Measurements from ENCODE around the gene PPFIBP2. TPM values are rescaled to one million over a fixed set of nuclear protein-coding genes. Genes with fewer than 3 reads are reported as not detected.

Gene PPFIBP2
- total and polyA plus RNA-seq, 8 donors = 28.1 to 153 (median 71.9) TPM

DNA sequence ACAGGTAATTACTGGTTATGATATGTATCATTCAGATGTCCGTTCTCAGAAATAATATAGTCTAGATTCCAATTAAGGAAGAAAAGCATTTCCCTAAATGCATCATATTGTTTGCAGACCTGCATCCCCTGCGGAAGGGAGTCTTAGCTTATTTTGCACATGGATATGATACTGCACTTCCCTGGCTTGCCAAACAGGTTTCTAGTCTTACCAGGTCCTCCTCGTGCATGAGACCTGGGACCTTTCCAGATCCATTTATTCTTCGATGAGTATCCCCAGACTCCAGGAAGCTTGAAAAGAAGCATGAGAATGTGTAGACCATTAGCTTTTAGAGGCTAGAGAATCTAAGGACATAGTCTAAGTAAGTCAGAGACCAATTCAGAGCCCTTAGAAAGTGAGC, 128.9 kb downstream of the PPFIBP2 start:
- Histone ChIP-seq H3K9me3 (no peaks in the 10 kb centered on the region), H3K27ac (no peak overlapping the region), H3K27me3 (no peaks in the 10 kb centered on the region), H3K4me3 (no peak overlapping the region), H3K36me3 (peaks cover 20 to 71% (median 55%) of the 10 kb centered on the region in 4 donors), H3K4me1 (peaks cover 7 to 34% (median 13%) of the 10 kb centered on the region in 4 donors)
- 30 to 54% (median 41%) methylated on average over 4 of the region's 4 CpGs for WGBS, 5 donors
- TF ChIP-seq POLR2A (IDR thresholded peaks at IDR 0.05) (no peak), EP300 (IDR thresholded peaks at IDR 0.05) (no peak), POLR2AphosphoS5 (IDR thresholded peaks at IDR 0.05) (no peak)
- TF ChIP-seq, protein P1, sequence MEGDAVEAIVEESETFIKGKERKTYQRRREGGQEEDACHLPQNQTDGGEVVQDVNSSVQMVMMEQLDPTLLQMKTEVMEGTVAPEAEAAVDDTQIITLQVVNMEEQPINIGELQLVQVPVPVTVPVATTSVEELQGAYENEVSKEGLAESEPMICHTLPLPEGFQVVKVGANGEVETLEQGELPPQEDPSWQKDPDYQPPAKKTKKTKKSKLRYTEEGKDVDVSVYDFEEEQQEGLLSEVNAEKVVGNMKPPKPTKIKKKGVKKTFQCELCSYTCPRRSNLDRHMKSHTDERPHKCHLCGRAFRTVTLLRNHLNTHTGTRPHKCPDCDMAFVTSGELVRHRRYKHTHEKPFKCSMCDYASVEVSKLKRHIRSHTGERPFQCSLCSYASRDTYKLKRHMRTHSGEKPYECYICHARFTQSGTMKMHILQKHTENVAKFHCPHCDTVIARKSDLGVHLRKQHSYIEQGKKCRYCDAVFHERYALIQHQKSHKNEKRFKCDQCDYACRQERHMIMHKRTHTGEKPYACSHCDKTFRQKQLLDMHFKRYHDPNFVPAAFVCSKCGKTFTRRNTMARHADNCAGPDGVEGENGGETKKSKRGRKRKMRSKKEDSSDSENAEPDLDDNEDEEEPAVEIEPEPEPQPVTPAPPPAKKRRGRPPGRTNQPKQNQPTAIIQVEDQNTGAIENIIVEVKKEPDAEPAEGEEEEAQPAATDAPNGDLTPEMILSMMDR (IDR thresholded peaks at IDR 0.05) = no peak
- no peak for DNase-seq
- intact Hi-C loops (cut with DNase I; ENCODE audit: low total_unique reads) = no loop called here

DNA sequence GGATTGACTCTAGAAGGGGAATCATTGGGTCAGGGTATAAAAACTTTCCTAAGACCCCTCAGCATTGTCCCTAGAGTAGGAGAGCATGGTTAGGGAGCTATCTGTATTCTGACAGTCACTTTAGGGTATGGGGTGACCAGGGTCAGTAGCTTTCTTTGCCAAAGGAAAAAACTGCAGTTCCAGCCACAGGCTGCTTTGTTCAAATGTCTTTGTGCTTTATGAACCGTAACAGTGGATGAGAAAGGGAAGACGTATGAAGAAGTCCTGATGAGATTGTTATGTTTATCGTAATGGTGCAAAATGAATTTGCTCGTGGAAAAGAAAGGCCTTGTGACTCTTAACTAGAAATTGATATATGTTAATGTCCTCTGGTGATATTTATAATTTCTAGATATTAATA, 129.5 kb downstream of the PPFIBP2 start:
- Histone ChIP-seq H3K27me3 (no peaks in the 10 kb centered on the region), H3K36me3 (peaks cover 20 to 71% (median 54%) of the 10 kb centered on the region in 4 donors), H3K27ac (no peak overlapping the region), H3K4me1 (peaks cover 7 to 30% (median 11%) of the 10 kb centered on the region in 4 donors), H3K4me3 (no peak overlapping the region), H3K9me3 (no peaks in the 10 kb centered on the region)
- intact Hi-C loops (cut with DNase I; ENCODE audit: low total_unique reads) = no loop called here
- WGBS, 5 donors = 56 to 75% (median 68%) methylated on average over 4 of the region's 4 CpGs
- DNase-seq = no peak
- TF ChIP-seq POLR2AphosphoS5 (IDR thresholded peaks at IDR 0.05) (no peak), POLR2A (IDR thresholded peaks at IDR 0.05) (no peak), EP300 (IDR thresholded peaks at IDR 0.05) (no peak)
- TF ChIP-seq, protein P1 (IDR thresholded peaks at IDR 0.05) = no peak

DNA sequence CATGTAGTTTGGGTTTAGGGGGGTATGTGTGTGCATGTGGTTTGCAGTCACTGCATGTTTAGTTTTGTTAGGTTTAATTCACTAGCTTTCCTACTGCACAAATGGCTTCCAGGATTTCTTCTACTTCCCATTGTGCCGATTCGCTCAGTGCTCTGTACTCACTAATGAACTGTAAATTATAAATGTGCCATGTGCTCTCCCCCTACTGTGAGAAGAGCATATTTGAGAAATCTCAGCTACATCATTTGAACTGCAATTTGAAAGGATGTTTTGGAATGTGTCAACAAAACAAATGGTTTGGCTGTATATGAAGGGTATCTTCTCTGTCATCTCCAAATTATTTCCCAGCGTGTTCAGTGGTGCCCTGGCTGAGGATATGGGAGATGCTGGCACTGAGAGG, 131.4 kb downstream of the PPFIBP2 start:
- H3K36me3 ChIP-seq = peaks cover 34 to 80% (median 69%) of the 10 kb centered on the region in 4 donors
- no peak overlapping the region for H3K4me3 ChIP-seq
- TF ChIP-seq POLR2AphosphoS5 (IDR thresholded peaks at IDR 0.05) (no peak), POLR2A (IDR thresholded peaks at IDR 0.05) (no peak), EP300 (IDR thresholded peaks at IDR 0.05) (no peak)
- TF ChIP-seq, protein P1 (IDR thresholded peaks at IDR 0.05) = no peak
- H3K27me3 ChIP-seq = no peaks in the 10 kb centered on the region
- no peaks in the 10 kb centered on the region for H3K9me3 ChIP-seq
- 77 to 89% (median 83%) methylated on average over 3 of the region's 3 CpGs for WGBS, 5 donors
- no peak for DNase-seq
- intact Hi-C loops (cut with DNase I; ENCODE audit: low total_unique reads) = no loop called here
- H3K4me1 ChIP-seq = peaks cover 0 to 14% (median 0%) of the 10 kb centered on the region in 4 donors
- H3K27ac ChIP-seq = no peak overlapping the region

DNA sequence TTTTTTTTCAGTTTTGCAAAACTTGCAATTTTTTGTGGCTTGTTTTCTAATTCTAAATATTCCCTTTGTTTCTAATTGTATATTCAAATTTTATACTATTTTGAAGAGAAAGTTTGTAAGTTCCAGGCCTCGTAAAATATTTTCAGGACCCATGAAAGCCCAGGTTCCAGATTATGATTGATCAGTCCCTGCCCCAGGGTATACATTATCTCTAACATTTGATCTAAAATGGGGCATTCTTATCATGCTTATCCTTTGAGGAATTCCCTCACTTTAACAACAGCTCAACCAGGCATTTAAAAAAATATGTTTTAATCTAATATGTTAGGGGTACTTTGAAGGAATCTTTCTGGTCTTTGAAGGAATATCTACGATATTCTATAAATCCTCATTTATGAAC, 133.1 kb downstream of the PPFIBP2 start:
- TF ChIP-seq, protein P1 (IDR thresholded peaks at IDR 0.05) = no peak
- TF ChIP-seq POLR2AphosphoS5 (IDR thresholded peaks at IDR 0.05) (no peak), EP300 (IDR thresholded peaks at IDR 0.05) (no peak)
- peaks cover 0 to 23% (median 0%) of the 10 kb centered on the region in 4 donors for H3K4me1 ChIP-seq
- 78 to 92% (median 87%) methylated on average over 2 of the region's 2 CpGs for WGBS, 5 donors
- no peaks in the 10 kb centered on the region for H3K9me3 ChIP-seq
- H3K27me3 ChIP-seq = no peaks in the 10 kb centered on the region
- peaks cover 31 to 80% (median 69%) of the 10 kb centered on the region in 4 donors for H3K36me3 ChIP-seq
- no peak overlapping the region for H3K27ac ChIP-seq
- intact Hi-C loops (cut with DNase I; ENCODE audit: low total_unique reads) = no loop called here
- no peak for DNase-seq
- no peak overlapping the region for H3K4me3 ChIP-seq

Measured in stomach (tissue), 9 donors.